H1 (cell line): Measurements from ENCODE around the gene PRAMEF14. TPM values are rescaled to one million over a fixed set of nuclear protein-coding genes. Genes with fewer than 3 reads are reported as not detected.
"Not testable (repeated sequence)": the region's sequence is repeated elsewhere in the genome, so short reads cannot be mapped to it uniquely, and the experiment has no call there.

Source experiments
- CTCF ChIA-PET: fragments of 300-600 bp; sonication (Branson Sonifier 250); formaldehyde crosslinking; loops from one replicate; lab custom pipeline; 2021; ENCODE audit not compliant: partially characterized antibody; lab: Charles Lee
- POLR2A ChIA-PET: fragments of 300-600 bp; sonication (Branson Sonifier 250); formaldehyde crosslinking; loops from one replicate; lab custom pipeline; 2021; ENCODE audit warnings: inconsistent platforms; ENCODE audit not compliant: partially characterized antibody; lab: Charles Lee
- DNase-seq, 2 experiments: peaks; one replicate each; pipeline versions ENCODE4 v3.0.0 to v3.0.0-alpha.2; 2010 to 2022; ENCODE audit warnings: low spot score in 2 of 2, low read depth in 1 of 2, mixed read lengths in 1 of 2
- FAIRE-seq: peaks from 2 replicates; lab custom pipeline; 2011; peaks lifted over from hg19 to GRCh38; lab: Jason Lieb, UNC
- H2AFZ ChIP-seq: 2 replicates; pipeline ENCODE4 v1.8.1; 2012; ENCODE audit warnings: low read length, inconsistent platforms
- H2AK5ac ChIP-seq: 2 replicates; pipeline ENCODE4 v1.6.1; 2013; ENCODE audit warnings: low read depth, low read length
- H2BK120ac ChIP-seq: replicated peaks from 2 replicates; pipeline ENCODE3; 2013; ENCODE audit warnings: low read depth, low read length, inconsistent platforms
- H2BK12ac ChIP-seq: 2 replicates; pipeline ENCODE4 v1.6.1; 2013; ENCODE audit warnings: low read depth, low read length
- H2BK15ac ChIP-seq: 2 replicates; pipeline ENCODE4 v1.6.1; 2013; ENCODE audit warnings: low read length
- H2BK20ac ChIP-seq: 2 replicates; pipeline ENCODE4 v1.6.1; 2013; ENCODE audit warnings: low read length
- H2BK5ac ChIP-seq: 2 replicates; pipeline ENCODE4 v1.6.1; 2013; ENCODE audit warnings: low read depth, low read length
- H3K14ac ChIP-seq: 2 replicates; pipeline ENCODE4 v1.6.1; 2013; ENCODE audit warnings: inconsistent platforms; ENCODE audit not compliant: insufficient read length
- H3K18ac ChIP-seq: 2 replicates; pipeline ENCODE4 v1.6.1; 2013; ENCODE audit warnings: low read length; ENCODE audit errors: extremely low read depth
- H3K23ac ChIP-seq: 2 replicates; pipeline ENCODE4 v1.6.1; 2013; ENCODE audit warnings: inconsistent platforms; ENCODE audit not compliant: insufficient read length
- H3K23me2 ChIP-seq: 2 replicates; pipeline ENCODE4 v1.6.1; 2013; ENCODE audit warnings: low read depth, low read length
- H3K27ac ChIP-seq: 2 replicates; pipeline ENCODE4 v1.6.1; 2011; ENCODE audit warnings: low read depth, low read length, inconsistent platforms
- H3K27me3 ChIP-seq, 4 experiments: replicated peaks in 1 of 4; 1 replicate in 1 of 4; 2 replicates in 3 of 4; pipeline versions ENCODE4 v1.6.1 to v1.8.1; 2011 to 2013; ENCODE audit warnings: low read length in 3 of 4, mild to moderate bottlenecking in 3 of 4, inconsistent platforms in 2 of 4, mixed read lengths in 2 of 4, moderate library complexity in 1 of 4; ENCODE audit not compliant: control insufficient read depth in 3 of 4, insufficient read depth in 3 of 4; ENCODE audit errors: extremely low read depth in 1 of 4
- H3K36me3 ChIP-seq, 4 experiments: 2 replicates each; pipeline versions ENCODE4 v1.6.1 to v1.8.1; 2011 to 2013; ENCODE audit warnings: mild to moderate bottlenecking in 4 of 4, low read length in 3 of 4, moderate library complexity in 2 of 4, control low read depth in 1 of 4, inconsistent platforms in 1 of 4; ENCODE audit not compliant: insufficient read depth in 4 of 4, control insufficient read depth in 2 of 4
- H3K4ac ChIP-seq: replicated peaks from 2 replicates; pipeline ENCODE3; 2013; ENCODE audit warnings: low read length, low read depth, mixed read lengths, inconsistent platforms; ENCODE audit not compliant: insufficient read length
- H3K4me1 ChIP-seq, 4 experiments: replicated peaks in 1 of 4; 1 replicate in 1 of 4; 2 replicates in 3 of 4; pipeline versions ENCODE4 v1.6.1 to v1.8.1; 2011 to 2013; ENCODE audit warnings: low read length in 3 of 4, inconsistent platforms in 2 of 4, mixed read lengths in 1 of 4; ENCODE audit not compliant: insufficient read depth in 4 of 4, control insufficient read depth in 3 of 4
- H3K4me2 ChIP-seq, 2 experiments: 2 replicates each; pipeline versions ENCODE4 v1.6.1 to v1.8.1; 2011 to 2013; ENCODE audit warnings: low read depth in 2 of 2, low read length in 2 of 2, control low read depth in 1 of 2, inconsistent platforms in 1 of 2, mild to moderate bottlenecking in 1 of 2; ENCODE audit not compliant: insufficient read depth in 1 of 2
- H3K4me3 ChIP-seq, 4 experiments: fragments of 200-600, 300-600 bp in 1 of 4; sonication (generic), shearing (Covaris generic), sonication (Bioruptor Twin) in 1 of 4; 2 replicates each; pipeline versions ENCODE4 v1.5.1 to v1.8.1; 2011 to 2016; ENCODE audit warnings: low read length in 4 of 4, low read depth in 3 of 4, control low read depth in 2 of 4, inconsistent platforms in 2 of 4, mild to moderate bottlenecking in 2 of 4, mixed read lengths in 1 of 4, moderate library complexity in 1 of 4; ENCODE audit not compliant: insufficient read depth in 2 of 4; ENCODE audit errors: extremely low read depth in 1 of 4
- H3K56ac ChIP-seq: replicated peaks from 2 replicates; pipeline ENCODE3; 2013; ENCODE audit warnings: low read depth, mild to moderate bottlenecking, mixed read lengths, low read length, inconsistent platforms; ENCODE audit not compliant: insufficient read length
- H3K79me1 ChIP-seq: 2 replicates; pipeline ENCODE4 v1.6.1; 2013; ENCODE audit warnings: low read depth, low read length, control low read depth
- H3K79me2 ChIP-seq, 2 experiments: 2 replicates each; pipeline versions ENCODE4 v1.6.1 to v1.8.1; 2012 to 2013; ENCODE audit warnings: low read length in 2 of 2, mild to moderate bottlenecking in 2 of 2, inconsistent platforms in 1 of 2; ENCODE audit not compliant: insufficient read depth in 2 of 2, control insufficient read depth in 1 of 2
- H3K9ac ChIP-seq, 4 experiments: replicated peaks in 1 of 4; 1 replicate in 1 of 4; 2 replicates in 3 of 4; pipeline versions ENCODE4 v1.6.1 to v1.8.1; 2011 to 2013; ENCODE audit warnings: low read depth in 3 of 4, low read length in 3 of 4, control low read depth in 2 of 4, mild to moderate bottlenecking in 2 of 4, moderate library complexity in 2 of 4, inconsistent platforms in 1 of 4; ENCODE audit errors: extremely low read depth in 1 of 4
- H3K9me3 ChIP-seq, 2 experiments: 2 replicates each; pipeline versions ENCODE4 v1.6.1 to v1.8.1; 2012 to 2013; ENCODE audit warnings: mild to moderate bottlenecking in 2 of 2, moderate library complexity in 2 of 2, control low read depth in 1 of 2, inconsistent platforms in 1 of 2, low read depth in 1 of 2, low read length in 1 of 2, mixed read lengths in 1 of 2; ENCODE audit not compliant: insufficient read depth in 2 of 2
- H4K20me1 ChIP-seq, 2 experiments: replicated peaks in 1 of 2; 2 replicates each; pipeline versions ENCODE3 to v1.8.1; 2011 to 2013; ENCODE audit warnings: inconsistent platforms in 2 of 2, low read length in 2 of 2, mild to moderate bottlenecking in 1 of 2; ENCODE audit not compliant: insufficient read depth in 2 of 2, control insufficient read depth in 1 of 2
- H4K5ac ChIP-seq: 2 replicates; pipeline ENCODE4 v1.6.1; 2013; ENCODE audit warnings: low read length, low read depth, mixed read lengths, inconsistent platforms; ENCODE audit not compliant: insufficient read length
- H4K8ac ChIP-seq: 2 replicates; pipeline ENCODE4 v1.8.0; 2013; ENCODE audit warnings: mild to moderate bottlenecking, moderate library complexity, low read length, inconsistent platforms; ENCODE audit not compliant: insufficient read depth; ENCODE audit errors: extremely low read depth
- H4K91ac ChIP-seq: replicated peaks from 2 replicates; pipeline ENCODE3; 2013; ENCODE audit warnings: low read length, mixed read lengths, inconsistent platforms; ENCODE audit not compliant: insufficient read length
- WGBS, 2 experiments: shearing (Covaris generic) in 1 of 2; methylation state at CpG; one replicate each; pipeline versions ENCODE4 v1.1.6 to v1.1.7; 2013 to 2015; ENCODE audit warnings: low lambda C conversion rate in 2 of 2, mixed read lengths in 2 of 2, inconsistent platforms in 1 of 2, low coverage in 1 of 2, missing lambda C conversion rate in 1 of 2; ENCODE audit not compliant: insufficient replicate concordance in 2 of 2, insufficient coverage in 1 of 2, insufficient read length in 1 of 2; ENCODE audit errors: extremely low coverage in 1 of 2, missing lambda C conversion rate in 1 of 2; 5-methylcytosine and 5-hydroxymethylcytosine counted together
- polyA plus RNA-seq, 7 experiments: library from polyadenylated mRNA; depleted of rRNA in 3 of 7; stranded (reverse) in 5 of 7; unstranded in 2 of 7; fragments of >200 nt in 5 of 7; fragments of 200-250 nt in 2 of 7; gene quantifications; 1 replicate in 5 of 7; 2 replicates in 1 of 7; 4 replicates in 1 of 7; pipeline versions ENCODE4 v1.2.1 to v1.2.3, GENCODE V29; 2011 to 2013; ENCODE audit warnings: missing spikeins in 2 of 7, mixed read lengths in 2 of 7
- total RNA-seq: library from RNA; stranded (reverse); fragmentation: NEBNext Ultra II Directional; extraction: Animal tissue kit (Norgen Biotek cat#: 25700); gene quantifications from 2 replicates; pipeline ENCODE4 v1.2.1, GENCODE V29; 2021

The PRAMEF14 gene
- total and polyA plus RNA-seq, 2 of the 8 experiments (the other 6 are each of a cell fraction or from before 2014, with no cell fraction given) = not detected

DNA sequence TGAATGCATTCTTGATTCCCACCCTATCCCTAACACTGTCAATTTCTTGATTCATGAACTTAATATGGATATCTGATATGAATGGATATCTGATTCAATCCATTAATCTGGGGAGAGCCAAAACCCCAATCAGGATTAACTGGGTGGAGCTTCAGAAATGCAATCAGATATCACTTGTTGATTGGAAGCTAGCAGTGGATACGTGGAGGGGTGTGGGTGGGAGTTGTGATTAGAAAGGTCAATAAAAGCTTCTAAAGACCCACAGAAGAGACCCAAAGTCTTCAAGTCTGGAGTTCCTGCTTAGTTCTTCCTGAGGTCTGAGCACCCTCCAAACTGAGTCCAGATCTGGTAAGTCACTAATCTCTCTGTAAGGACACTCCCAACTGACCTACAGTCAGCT lies 43.7 kb downstream of the PRAMEF14 start, which contains the start of gene PRAMEF33:
Gene PRAMEF33 (plus strand): TSS at position 301 of the 400 bp plus-strand sequence. CDS start 2,416 bp downstream, outside the sequence.
- H3K79me1 ChIP-seq, CTCF ChIA-PET, H3K23me2 ChIP-seq, H4K5ac ChIP-seq, POLR2A ChIA-PET, H4K8ac ChIP-seq, H3K18ac ChIP-seq, H2BK120ac ChIP-seq, H2AK5ac ChIP-seq, H2BK15ac ChIP-seq, H3K27ac ChIP-seq, H3K36me3 ChIP-seq, H3K4ac ChIP-seq, H3K14ac ChIP-seq, H3K4me1 ChIP-seq, H3K4me3 ChIP-seq, H3K23ac ChIP-seq, H2AFZ ChIP-seq, H3K79me2 ChIP-seq, H2BK5ac ChIP-seq, H3K27me3 ChIP-seq, H2BK20ac ChIP-seq, H4K20me1 ChIP-seq, H3K4me2 ChIP-seq, H3K9ac ChIP-seq, H3K9me3 ChIP-seq, H3K56ac ChIP-seq, H2BK12ac ChIP-seq, H4K91ac ChIP-seq, DNase-seq, FAIRE-seq: not testable (repeated sequence)
- no CpG with 5 or more reads among the region's 1 CpG for WGBS, 2 experiments

DNA sequence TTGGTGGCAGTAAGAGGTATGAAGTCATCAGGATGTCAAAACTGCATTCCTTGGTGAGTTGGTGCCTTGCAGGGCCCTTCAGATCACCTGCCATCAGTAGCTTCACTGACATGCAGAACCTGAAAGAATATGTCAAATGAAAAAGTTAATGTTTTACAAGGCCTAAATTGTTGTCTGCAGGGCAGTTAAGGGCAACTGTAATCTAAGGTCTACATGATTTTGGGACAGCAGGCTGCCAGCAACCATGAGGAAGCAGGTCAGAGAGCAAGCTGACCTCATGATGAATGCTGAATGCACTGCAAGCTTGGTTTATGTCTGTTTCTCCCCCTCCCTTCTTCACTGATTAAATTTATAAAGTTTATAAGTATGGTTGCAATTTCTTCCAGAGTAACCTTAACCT lies 44.7 kb downstream of the PRAMEF14 start:
- FAIRE-seq, H4K20me1 ChIP-seq, H2BK20ac ChIP-seq: not testable (repeated sequence)

More for the DNA sequence above, 44.7 kb downstream of the PRAMEF14 start:
- DNase-seq, H2AK5ac ChIP-seq, H3K4ac ChIP-seq, H3K9me3 ChIP-seq, H3K9ac ChIP-seq, H3K79me1 ChIP-seq, H2BK120ac ChIP-seq, H3K4me1 ChIP-seq, H3K79me2 ChIP-seq, H3K36me3 ChIP-seq, H3K18ac ChIP-seq, H2BK15ac ChIP-seq, H2AFZ ChIP-seq, H3K27me3 ChIP-seq, H3K23me2 ChIP-seq, H3K27ac ChIP-seq, H4K8ac ChIP-seq, POLR2A ChIA-PET, CTCF ChIA-PET, H3K4me3 ChIP-seq, H4K5ac ChIP-seq, H2BK5ac ChIP-seq, H3K56ac ChIP-seq, H4K91ac ChIP-seq, H3K14ac ChIP-seq, H3K23ac ChIP-seq, H2BK12ac ChIP-seq, H3K4me2 ChIP-seq: not testable (repeated sequence)
